IMR-90 (cell line): ENCODE measurements around the gene GRB2. TPM values are rescaled to one million over a fixed set of nuclear protein-coding genes. Genes with fewer than 3 reads are reported as not detected.

ENCODE experiments used
- ATAC-seq: fragments of 200-7000 bp; cut with Tn5 transposase; 2 replicates; pipeline ENCODE4 v1.9.1; 2020; ENCODE audit warnings: low read depth, mild to moderate bottlenecking, moderate library complexity
- BruUV-seq: library from RNA; stranded (reverse); fragments of 400-500 nt; replicated peaks from 2 replicates; lab custom pipeline; 2021; lab: Mats Ljungman, UMichigan
- CTCF ChIA-PET: fragments of 300-600 bp; formaldehyde crosslinking; extraction: SDS; loops from one replicate; lab custom pipeline; 2021; ENCODE audit warnings: antibody characterized with exemption; lab: Yijun Ruan, JAX
- POLR2A ChIA-PET: fragments of 300-600 bp; sonication (Branson Sonifier 250); formaldehyde crosslinking; loops from one replicate; lab custom pipeline; 2022; ENCODE audit warnings: antibody characterized with exemption; ENCODE audit not compliant: unreplicated experiment; lab: Charles Lee
- DNase-seq: peaks from one replicate; pipeline ENCODE4 v3.0.0; 2013
- H2AFZ ChIP-seq: replicated peaks from 2 replicates; pipeline ENCODE3; 2013; ENCODE audit warnings: low read length, mild to moderate bottlenecking; ENCODE audit not compliant: poor library complexity
- H2AK5ac ChIP-seq: 2 replicates; pipeline ENCODE4 v1.6.1; 2013; ENCODE audit warnings: low read depth, low read length, inconsistent platforms
- H2AK9ac ChIP-seq: replicated peaks from 2 replicates; pipeline ENCODE3; 2013; ENCODE audit warnings: mild to moderate bottlenecking, low read depth, low read length, moderate library complexity; ENCODE audit not compliant: poor library complexity
- H2BK120ac ChIP-seq: 2 replicates; pipeline ENCODE4 v1.6.1; 2013; ENCODE audit warnings: low read depth, low read length, inconsistent platforms
- H2BK15ac ChIP-seq: 3 replicates; pipeline ENCODE4 v1.6.1; 2013; ENCODE audit warnings: low read depth, low read length, inconsistent platforms
- H2BK20ac ChIP-seq: 2 replicates; pipeline ENCODE4 v1.6.1; 2013; ENCODE audit warnings: low read depth, mild to moderate bottlenecking, inconsistent platforms, low read length, moderate library complexity
- H2BK5ac ChIP-seq: 2 replicates; pipeline ENCODE4 v1.6.1; 2013; ENCODE audit warnings: mild to moderate bottlenecking, low read depth, low read length, inconsistent platforms; ENCODE audit not compliant: poor library complexity, severe bottlenecking
- H3K14ac ChIP-seq: replicated peaks from 2 replicates; pipeline ENCODE4 v1.6.1; 2013; ENCODE audit warnings: low read depth, low read length, inconsistent platforms
- H3K18ac ChIP-seq: 2 replicates; pipeline ENCODE4 v1.6.1; 2013; ENCODE audit warnings: low read depth, low read length, control low read depth
- H3K23ac ChIP-seq: 2 replicates; pipeline ENCODE4 v1.6.1; 2013; ENCODE audit warnings: low read depth, low read length, inconsistent platforms
- H3K27ac ChIP-seq: 2 replicates; pipeline ENCODE4 v1.5.1; 2013; ENCODE audit warnings: mild to moderate bottlenecking, control low read depth, low read length; ENCODE audit not compliant: insufficient read depth
- H3K27me3 ChIP-seq: 2 replicates; pipeline ENCODE4 v1.6.1; 2013; ENCODE audit warnings: low read length; ENCODE audit not compliant: control insufficient read depth, insufficient read depth
- H3K36me3 ChIP-seq: 2 replicates; pipeline ENCODE4 v1.6.1; 2013; ENCODE audit warnings: low read length, mixed read lengths; ENCODE audit not compliant: control insufficient read depth, insufficient read depth
- H3K4ac ChIP-seq: 2 replicates; pipeline ENCODE4 v1.6.1; 2013; ENCODE audit warnings: low read depth, low read length, inconsistent platforms
- H3K4me1 ChIP-seq: 2 replicates; pipeline ENCODE4 v1.6.1; 2013; ENCODE audit warnings: low read length, mixed read lengths; ENCODE audit not compliant: control insufficient read depth, insufficient read depth
- H3K4me2 ChIP-seq: 2 replicates; pipeline ENCODE4 v1.6.1; 2013; ENCODE audit warnings: low read depth, mild to moderate bottlenecking, control low read depth, low read length, moderate library complexity
- H3K4me3 ChIP-seq: 2 replicates; pipeline ENCODE4 v1.5.1; 2013; ENCODE audit warnings: low read depth, mild to moderate bottlenecking, control low read depth, low read length, moderate library complexity; ENCODE audit not compliant: insufficient read depth
- H3K56ac ChIP-seq: 2 replicates; pipeline ENCODE4 v1.6.1; 2013; ENCODE audit warnings: low read length, inconsistent platforms; ENCODE audit not compliant: insufficient read depth; ENCODE audit errors: extremely low read depth
- H3K79me1 ChIP-seq, 2 experiments: 2 replicates each; pipeline ENCODE4 v1.6.1; 2013; ENCODE audit warnings: low read length in 2 of 2, inconsistent platforms in 1 of 2, low read depth in 1 of 2
- H3K9ac ChIP-seq: 2 replicates; pipeline ENCODE4 v1.6.1; 2013; ENCODE audit warnings: low read depth, low read length, control low read depth
- H3K9me1 ChIP-seq: 2 replicates; pipeline ENCODE4 v1.6.1; 2013; ENCODE audit warnings: low read length, inconsistent platforms; ENCODE audit not compliant: insufficient read depth
- H3K9me3 ChIP-seq: 2 replicates; pipeline ENCODE4 v1.6.1; 2013; ENCODE audit warnings: low read length; ENCODE audit not compliant: control insufficient read depth, insufficient read depth
- H4K20me1 ChIP-seq: 2 replicates; pipeline ENCODE4 v1.6.1; 2013; ENCODE audit warnings: low read length, inconsistent platforms; ENCODE audit not compliant: insufficient read depth
- H4K5ac ChIP-seq: 2 replicates; pipeline ENCODE4 v1.6.1; 2013; ENCODE audit warnings: mild to moderate bottlenecking, low read depth, low read length, control low read depth
- H4K8ac ChIP-seq, 2 experiments: 2 replicates each; pipeline ENCODE4 v1.6.1; 2013; ENCODE audit warnings: low read depth in 2 of 2, low read length in 2 of 2, control low read depth in 1 of 2, inconsistent platforms in 1 of 2
- H4K91ac ChIP-seq: 2 replicates; pipeline ENCODE4 v1.6.1; 2013; ENCODE audit warnings: low read depth, low read length, inconsistent platforms; ENCODE audit not compliant: insufficient read depth
- BHLHE40 ChIP-seq: fragments of 150-350 bp; IDR thresholded peaks from 2 replicates; pipeline ENCODE4 v1.6.1; 2016; ENCODE audit warnings: mild to moderate bottlenecking, low read depth, low read length
- CHD1 ChIP-seq: IDR thresholded peaks from 2 replicates; pipeline ENCODE4 v1.6.1; 2012; ENCODE audit warnings: low read depth, low read length, improper control_type of control experiment
- CTCF ChIP-seq: conservative IDR thresholded peaks from 2 replicates; pipeline ENCODE4 v1.5.1; 2012; ENCODE audit warnings: mild to moderate bottlenecking, low read depth, low read length, improper control_type of control experiment
- ELK1 ChIP-seq: fragments of 150-350 bp; IDR thresholded peaks from 2 replicates; pipeline ENCODE4 v1.6.1; 2016; ENCODE audit warnings: low read depth, mild to moderate bottlenecking, low read length, moderate library complexity, borderline replicate concordance
- FOS ChIP-seq: fragments of 150-350 bp; IDR thresholded peaks from 2 replicates; pipeline ENCODE4 v1.6.1; 2016; ENCODE audit warnings: low read depth, low read length
- MAFK ChIP-seq: IDR thresholded peaks from 2 replicates; pipeline ENCODE4 v1.6.1; 2012; ENCODE audit warnings: low read depth, low read length, improper control_type of control experiment
- MAZ ChIP-seq: IDR thresholded peaks from 2 replicates; pipeline ENCODE4 v1.6.1; 2012; ENCODE audit warnings: low read depth, mild to moderate bottlenecking, low read length, improper control_type of control experiment, moderate library complexity, borderline replicate concordance
- MXI1 ChIP-seq: IDR thresholded peaks from 2 replicates; pipeline ENCODE4 v1.6.1; 2012; ENCODE audit warnings: low read depth, mild to moderate bottlenecking, low read length, moderate library complexity, borderline replicate concordance
- NFE2L2 ChIP-seq: fragments of 150-350 bp; IDR thresholded peaks from 2 replicates; pipeline ENCODE4 v1.6.1; 2016; ENCODE audit warnings: low read depth, mild to moderate bottlenecking, low read length
- POLR2A ChIP-seq: IDR thresholded peaks from 2 replicates; pipeline ENCODE4 v1.6.1; 2012; ENCODE audit warnings: mild to moderate bottlenecking, low read depth, low read length
- RAD21 ChIP-seq: IDR thresholded peaks from 2 replicates; pipeline ENCODE4 v1.6.1; 2012; ENCODE audit warnings: low read length, improper control_type of control experiment
- RFX5 ChIP-seq: IDR thresholded peaks from 2 replicates; pipeline ENCODE4 v1.8.0; 2012; ENCODE audit warnings: low read depth, mild to moderate bottlenecking, low read length, moderate library complexity
- USF2 ChIP-seq: fragments of 150-350 bp; IDR thresholded peaks from 2 replicates; pipeline ENCODE4 v1.6.1; 2017; ENCODE audit warnings: mild to moderate bottlenecking, antibody characterized with exemption, low read length, low read depth
- WGBS, 2 experiments: methylation state at CpG; one replicate each; pipeline versions ENCODE4 v1.1.5 to v1.1.7; 2013; ENCODE audit warnings: missing lambda C conversion rate in 2 of 2; ENCODE audit not compliant: insufficient read length in 1 of 2; ENCODE audit errors: extremely low coverage in 2 of 2; 5-methylcytosine and 5-hydroxymethylcytosine counted together
- dilution Hi-C: fragments of 300-500 bp; cut with HindIII; formaldehyde crosslinking; loops from one replicate; pipeline ENCODE4 v1.14.3; 2018; ENCODE audit warnings: low sequenced_read_pairs; ENCODE audit not compliant: unreplicated experiment
- in situ Hi-C: fragments of 300-500 bp; cut with MboI; formaldehyde crosslinking; loops from 3 replicates; pipeline ENCODE4 v1.14.3; 2019; ENCODE audit warnings: low sequenced_read_pairs, inconsistent platforms, mixed read lengths
- intact Hi-C: fragments of 100-400 bp; cut with micrococcal nuclease; formaldehyde crosslinking; loops from 2 replicates; pipeline ENCODE4 v1.10.0; 2022
- polyA plus RNA-seq, 3 experiments: library from polyadenylated mRNA; depleted of rRNA; stranded (reverse); fragments of >200 nt; gene quantifications; 2 replicates each; pipeline ENCODE4 v1.2.3, GENCODE V29; 2012; ENCODE audit warnings: low replicate concordance in 1 of 3
- total RNA-seq: library from RNA; depleted of rRNA; stranded (reverse); fragments of >200 nt; gene quantifications from 2 replicates; pipeline ENCODE4 v1.2.3, GENCODE V29; 2012

GRB2 gene
- total and polyA plus RNA-seq, 2 of the 4 experiments (the other 2 are of a cell fraction): 49.3 to 62.1 TPM

- dilution Hi-C loops: no loop called here
- in situ Hi-C loops: no loop called here
- H4K91ac ChIP-seq: peak overlapping the region; percentile 95
- H3K79me1 ChIP-seq: peaks cover 9 to 69% of the 10 kb centered on the region in 2 experiments
- peak overlapping the region; percentile 32; the same call in 1 of the 2 replicates for H2BK20ac ChIP-seq
- H2AK5ac ChIP-seq: peak overlapping the region; percentile 94
- ChIA-PET CTCF (interaction anchor here (0.6 to 1.7 kb wide), 7 partner anchors 10 to 355 kb away, joined by 3 to 5 read pairs (median 4); partner anchors contain the start of genes MIF4GD and SLC25A19), POLR2A (interaction anchor here (0.5 to 1.0 kb wide), 6 partner anchors 13 to 126 kb away, joined by 3 to 23 read pairs (median 6); partner anchors contain the start of gene SLC25A19)
- H4K8ac ChIP-seq: peak overlapping the region; percentile 75 to 94
- peak overlapping the region; percentile 78 for H3K18ac ChIP-seq
- intact Hi-C loops: loop anchor here (1.0 kb wide), 2 partner anchors 10 to 70 kb away; no protein-coding TSS in a partner anchor
- ATAC-seq: peak; percentile 98
- H3K4me3 ChIP-seq: peak overlapping the region; percentile 77
- H2BK5ac ChIP-seq: peak overlapping the region; percentile 94
- DNase-seq: peak; percentile 98
- peak overlapping the region; percentile 79 for H4K5ac ChIP-seq
- no peaks in the 10 kb centered on the region; the same call in 1 of the 2 replicates for H3K4me1 ChIP-seq
- peak overlapping the region; percentile 88 for H3K56ac ChIP-seq
- no peaks in the 10 kb centered on the region for H3K9me3 ChIP-seq
- peak overlapping the region; percentile 91 for H3K27ac ChIP-seq
- H3K9me1 ChIP-seq: peaks cover 2% of the 10 kb centered on the region; the same call in 1 of the 2 replicates
- H3K9ac ChIP-seq: peak overlapping the region; percentile 92
- H3K14ac ChIP-seq: peak overlapping the region; percentile 97
- H3K27me3 ChIP-seq: no peaks in the 10 kb centered on the region
- peak overlapping the region; percentile 96 for H3K23ac ChIP-seq
- peak overlapping the region; percentile 87 for H2BK120ac ChIP-seq
- peak overlapping the region; percentile 78; the same call in 2 of the 3 replicates for H2BK15ac ChIP-seq
- no peaks in the 10 kb centered on the region for H3K36me3 ChIP-seq
- H3K4ac ChIP-seq: peak overlapping the region; percentile 95
- H4K20me1 ChIP-seq: peaks cover 56% of the 10 kb centered on the region
- BruUV-seq: no TSS peak
- H2AFZ ChIP-seq: peak overlapping the region; percentile 99
- WGBS, 2 experiments: 2% methylated on average over 10 of the region's 28 CpGs; no CpG with 5 or more reads in 1 of the 2 experiments
- H3K4me2 ChIP-seq: peak overlapping the region; percentile 96
- H2AK9ac ChIP-seq: peak overlapping the region; percentile 88
- TF ChIP-seq MAFK (no peak), POLR2A (peak; percentile 50), CHD1 (no peak), ELK1 (no peak), RAD21 (no peak; the same call in 1 of the 2 replicates), FOS (no peak), USF2 (no peak), RFX5 (no peak), CTCF (no peak), NFE2L2 (no peak), MAZ (peak; percentile 98), BHLHE40 (no peak), MXI1 (peak; percentile 59; the same call in 1 of the 2 replicates)
These were observed 11.8 kb downstream of the GRB2 start for GRCh38 chr17:75393523-75394331.
